Fibroblast of villous mesenchyme (primary cell): ENCODE results near the gene ZHX3. TPM values are rescaled to one million over a fixed set of nuclear protein-coding genes. Genes with fewer than 3 reads are reported as not detected.

Experiments
- DNase-seq: peaks from one replicate; pipeline ENCODE4 v3.0.0-alpha.2; 2010; ENCODE audit warnings: low read depth
- H3K4me3 ChIP-seq: 2 replicates; pipeline ENCODE4 v1.5.1; 2011; ENCODE audit warnings: low read depth, mild to moderate bottlenecking, low read length
- total RNA-seq: library from RNA; depleted of rRNA; stranded (reverse); fragments of >200 nt; gene quantifications from 2 replicates; pipeline ENCODE4 v1.2.3, GENCODE V29; 2012
- TF ChIP-seq, protein P1 (sequence below): IDR thresholded peaks from 2 replicates; pipeline ENCODE4 v1.5.1; 2012; ENCODE audit warnings: low read depth, mild to moderate bottlenecking, low read length; ENCODE audit not compliant: insufficient read depth

The ZHX3 gene
- total RNA-seq, 1 donor: 39.3 TPM

DNA sequence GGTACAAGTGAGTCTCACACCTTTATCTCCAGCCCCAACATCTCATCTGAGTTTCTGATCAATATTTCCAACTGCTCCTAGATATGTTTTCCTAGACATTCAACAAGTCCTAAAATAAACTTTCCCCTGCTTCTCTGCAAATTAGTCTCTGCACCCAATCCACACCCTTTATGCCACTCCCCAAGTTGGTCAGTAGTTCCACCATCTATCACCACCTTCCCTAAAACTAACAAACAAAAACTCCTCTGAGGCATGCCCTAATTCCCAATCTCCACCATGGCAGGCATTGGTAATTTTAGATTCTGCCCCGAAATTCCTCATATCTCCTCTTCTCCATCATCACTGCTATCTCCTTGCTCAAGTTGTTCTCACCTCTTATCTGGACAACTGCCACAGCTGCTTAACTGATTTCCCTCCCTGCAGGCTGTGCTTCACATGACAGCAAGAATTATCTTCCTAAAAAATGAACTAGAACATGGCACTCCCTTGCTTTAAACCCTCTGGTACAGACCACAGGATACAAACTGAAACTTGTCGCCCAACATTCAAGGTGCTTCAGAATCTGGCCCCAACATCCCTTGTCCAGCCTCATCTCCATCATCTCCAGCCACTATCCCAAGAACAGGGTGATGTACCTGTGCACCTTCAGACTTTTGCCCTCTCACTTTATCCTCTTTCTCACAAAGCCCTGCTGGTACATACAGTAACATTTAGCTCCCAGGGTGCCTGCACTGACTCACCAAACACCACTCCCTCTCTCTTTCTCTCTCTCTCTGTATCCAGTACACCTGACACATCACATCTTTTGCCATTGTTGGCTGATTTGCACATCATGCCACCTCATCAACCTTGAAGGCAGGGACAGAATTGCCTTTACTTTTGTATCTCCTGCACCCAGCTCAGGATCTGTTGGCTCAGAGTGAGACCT is 55.5 kb downstream of the ZHX3 start:
- no peak for DNase-seq
- TF ChIP-seq, protein P1, sequence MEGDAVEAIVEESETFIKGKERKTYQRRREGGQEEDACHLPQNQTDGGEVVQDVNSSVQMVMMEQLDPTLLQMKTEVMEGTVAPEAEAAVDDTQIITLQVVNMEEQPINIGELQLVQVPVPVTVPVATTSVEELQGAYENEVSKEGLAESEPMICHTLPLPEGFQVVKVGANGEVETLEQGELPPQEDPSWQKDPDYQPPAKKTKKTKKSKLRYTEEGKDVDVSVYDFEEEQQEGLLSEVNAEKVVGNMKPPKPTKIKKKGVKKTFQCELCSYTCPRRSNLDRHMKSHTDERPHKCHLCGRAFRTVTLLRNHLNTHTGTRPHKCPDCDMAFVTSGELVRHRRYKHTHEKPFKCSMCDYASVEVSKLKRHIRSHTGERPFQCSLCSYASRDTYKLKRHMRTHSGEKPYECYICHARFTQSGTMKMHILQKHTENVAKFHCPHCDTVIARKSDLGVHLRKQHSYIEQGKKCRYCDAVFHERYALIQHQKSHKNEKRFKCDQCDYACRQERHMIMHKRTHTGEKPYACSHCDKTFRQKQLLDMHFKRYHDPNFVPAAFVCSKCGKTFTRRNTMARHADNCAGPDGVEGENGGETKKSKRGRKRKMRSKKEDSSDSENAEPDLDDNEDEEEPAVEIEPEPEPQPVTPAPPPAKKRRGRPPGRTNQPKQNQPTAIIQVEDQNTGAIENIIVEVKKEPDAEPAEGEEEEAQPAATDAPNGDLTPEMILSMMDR: no peak
- no peak overlapping the region for H3K4me3 ChIP-seq

DNA sequence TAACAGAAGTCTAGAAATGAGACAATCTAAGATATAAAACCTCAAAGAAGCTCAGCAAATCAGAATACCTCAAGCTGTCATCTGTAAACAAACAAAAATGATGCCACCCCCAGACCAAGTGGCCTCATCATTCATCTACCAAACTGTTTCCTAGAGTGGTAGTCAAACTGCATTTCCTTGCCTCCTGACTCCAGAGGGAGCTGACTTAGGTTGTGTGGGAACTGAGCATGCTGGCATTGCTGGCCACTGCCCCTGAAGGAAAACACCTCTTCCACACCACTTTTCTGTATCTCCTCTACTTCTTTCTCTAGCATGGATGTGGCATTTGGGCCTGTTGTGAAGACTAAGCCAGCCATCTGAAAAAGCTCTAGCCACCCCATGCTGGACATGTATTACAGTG is 56.3 kb downstream of the ZHX3 start:
- TF ChIP-seq, protein P1: no peak
- no peak for DNase-seq
- H3K4me3 ChIP-seq: no peak overlapping the region

DNA sequence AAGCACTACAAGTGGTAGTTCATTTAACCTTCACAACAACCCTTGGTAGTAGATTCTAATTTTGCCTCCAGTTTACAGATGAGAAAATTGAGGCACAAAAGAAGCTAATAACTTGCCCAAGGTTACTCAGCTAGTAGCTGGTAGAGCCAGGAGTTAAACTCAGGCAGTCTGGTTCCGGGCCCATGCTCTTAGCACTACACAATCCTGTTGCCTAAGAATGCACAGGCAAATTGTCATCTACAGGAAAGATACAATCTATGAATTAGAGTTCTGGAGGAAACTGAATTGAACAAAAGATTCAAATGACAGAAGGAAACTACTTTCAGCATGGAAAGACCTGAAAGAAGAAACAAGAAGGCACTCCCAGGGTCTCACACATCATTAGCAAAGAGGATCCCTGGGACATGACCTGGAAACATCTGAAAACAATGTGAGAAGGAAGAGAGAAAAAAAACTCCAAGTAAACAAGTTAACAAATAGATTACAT is 56.8 kb downstream of the ZHX3 start:
- no peak overlapping the region for H3K4me3 ChIP-seq
- TF ChIP-seq, protein P1: no peak

DNA sequence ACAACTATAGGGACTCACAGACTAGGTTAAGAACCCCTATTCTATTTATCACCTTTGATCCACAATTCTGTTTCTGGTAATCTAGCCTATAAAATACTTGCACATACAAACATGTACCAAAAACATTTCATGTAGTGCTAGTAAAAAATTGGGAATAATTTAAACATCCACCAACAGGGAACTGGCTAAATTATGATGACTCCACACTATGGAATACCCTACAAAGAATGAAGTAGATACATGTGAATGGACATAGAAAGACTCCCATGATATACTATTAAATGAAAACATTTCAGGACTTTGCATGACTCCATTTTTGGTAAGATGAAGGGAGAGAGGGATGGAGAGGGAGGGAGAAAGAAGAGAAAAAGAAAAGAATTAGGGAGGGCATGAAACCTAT is 58.2 kb downstream of the ZHX3 start:
- DNase-seq: no peak
- H3K4me3 ChIP-seq: no peak overlapping the region
- TF ChIP-seq, protein P1: no peak

More for the DNA sequence above, 56.8 kb downstream of the ZHX3 start:
- DNase-seq: no peak

DNA sequence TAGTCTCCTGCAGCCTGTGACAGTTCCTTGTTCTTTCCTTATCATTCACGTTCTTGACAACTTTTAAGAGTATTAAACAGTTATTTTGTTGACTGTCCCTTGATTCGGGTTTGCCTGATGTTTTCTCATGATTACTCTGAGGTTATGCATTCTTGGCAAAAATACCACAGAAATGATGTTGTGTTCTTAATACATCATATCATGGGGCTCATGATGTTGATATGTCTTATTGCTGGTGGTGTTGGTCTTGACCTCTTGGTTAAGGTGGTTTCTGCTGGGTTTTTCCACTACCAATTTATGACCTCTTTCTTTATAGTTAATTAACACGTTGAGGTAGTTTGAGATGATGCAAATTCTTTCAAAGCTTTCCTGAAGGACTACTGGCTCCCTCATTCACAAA is 59.1 kb downstream of the ZHX3 start:
- TF ChIP-seq, protein P1: no peak
- no peak overlapping the region for H3K4me3 ChIP-seq
- DNase-seq: peak; percentile 37

DNA sequence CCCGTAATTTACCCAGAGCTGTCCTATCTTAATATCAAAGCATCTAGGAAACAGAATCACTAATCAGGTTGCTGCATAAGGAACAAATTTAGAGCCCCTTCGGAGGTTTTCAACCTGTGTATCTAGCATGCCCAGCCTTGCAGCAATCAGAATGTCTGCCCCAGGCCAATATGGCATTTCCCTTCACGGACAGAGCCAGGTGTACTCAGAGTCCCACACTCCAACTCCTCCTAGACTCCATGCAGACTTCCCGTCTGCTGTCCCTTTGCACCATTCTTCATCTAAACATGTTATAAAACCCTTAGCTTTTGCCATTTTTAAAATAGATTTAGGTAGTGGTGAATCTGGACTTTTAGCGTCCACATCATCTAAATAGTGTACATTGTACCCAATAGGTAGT is 61.0 kb downstream of the ZHX3 start:
- no peak overlapping the region for H3K4me3 ChIP-seq
- TF ChIP-seq, protein P1: no peak
- DNase-seq: no peak

DNA sequence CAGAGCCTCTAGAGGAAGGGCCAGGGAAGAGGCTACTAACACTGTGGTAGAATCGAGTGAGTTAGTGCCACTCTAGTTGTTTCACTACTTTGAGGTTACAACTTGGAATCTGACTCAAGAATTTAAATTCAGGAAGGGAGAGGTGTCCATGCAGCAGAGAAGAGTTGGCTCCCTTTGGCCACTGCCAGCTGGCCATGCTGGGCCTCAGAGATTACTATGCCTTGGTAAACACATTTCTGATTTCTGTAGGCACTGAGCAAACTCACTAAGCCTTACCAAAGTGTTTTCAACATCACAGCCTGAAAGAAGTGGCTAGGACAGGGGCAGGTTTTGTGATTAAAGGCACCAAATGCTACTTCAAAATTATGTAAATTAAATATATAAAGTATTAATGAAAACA is 61.9 kb downstream of the ZHX3 start:
- TF ChIP-seq, protein P1: no peak
- no peak overlapping the region for H3K4me3 ChIP-seq
- DNase-seq: no peak
